NT2/D1 (cell line): Measurements from ENCODE around the gene CDC20.

Source experiments
- YY1 ChIP-seq: IDR thresholded peaks from 2 replicates; pipeline ENCODE4 v1.6.1; 2011; ENCODE audit not compliant: insufficient read length, insufficient read depth
- ZNF274 ChIP-seq: IDR thresholded peaks from 2 replicates; pipeline ENCODE4 v1.6.1; 2011; ENCODE audit warnings: mild to moderate bottlenecking, low read depth, low read length

GRCh38 chr1:43395523-43395922, 36.7 kb downstream of the CDC20 start:
- TF ChIP-seq YY1, result no peak
- no peak for TF ChIP-seq ZNF274
